Suppressor macrophage treated with lipopolysaccharide for 4 hours (primary cell): Measurements from ENCODE around the gene FBXW10B.
A peak's percentile ranks its signal among the peaks of the same experiment; 100 is the strongest.
"Not testable (repeated sequence)": the region's sequence is repeated elsewhere in the genome, so short reads cannot be mapped to it uniquely, and the experiment has no call there.

Source experiments
- DNase-seq: peaks from one replicate; pipeline ENCODE4 v3.0.0-alpha.2; 2020

The FBXW10B gene

GRCh38 chr17:15619331-15620058 is at the start of gene FBXW10B:
TSS of gene FBXW10B (minus strand) at chr17:15619704. CDS start at chr17:15619512, 192 bp downstream.
- not testable (repeated sequence) for DNase-seq

- no peak for DNase-seq
Observed at GRCh38 chr17:15663691-15664090, 44.2 kb upstream of the FBXW10B start.

- DNase-seq: no peak
Observed at GRCh38 chr17:15663176-15663575, 43.7 kb upstream of the FBXW10B start.

- no peak for DNase-seq
Observed at GRCh38 chr17:15662681-15663080, 43.2 kb upstream of the FBXW10B start.

- no peak for DNase-seq
Observed at GRCh38 chr17:15660077-15660476, 40.6 kb upstream of the FBXW10B start.

- DNase-seq: no peak
Observed at GRCh38 chr17:15659663-15660062, 40.2 kb upstream of the FBXW10B start.

- DNase-seq: no peak
Observed at GRCh38 chr17:15659236-15659635, 39.7 kb upstream of the FBXW10B start.

GRCh38 chr17:15658296-15658695 is 38.8 kb upstream of the FBXW10B start:
- no peak for DNase-seq

- no peak for DNase-seq
Observed at GRCh38 chr17:15657868-15658267, 38.4 kb upstream of the FBXW10B start.

- DNase-seq: no peak
Observed at GRCh38 chr17:15654886-15655561, 35.5 kb upstream of the FBXW10B start.

GRCh38 chr17:15654401-15654800 is 34.9 kb upstream of the FBXW10B start:
- DNase-seq: not testable (repeated sequence)

- no peak for DNase-seq
Observed at GRCh38 chr17:15652960-15653359, 33.5 kb upstream of the FBXW10B start.

GRCh38 chr17:15651583-15652110 is 32.1 kb upstream of the FBXW10B start:
- peak; percentile 96 for DNase-seq

GRCh38 chr17:15650741-15651582 is 31.5 kb upstream of the FBXW10B start:
- no peak for DNase-seq

- peak; percentile 11 for DNase-seq
Observed at GRCh38 chr17:15649861-15650421, 30.4 kb upstream of the FBXW10B start.

- no peak for DNase-seq
Observed at GRCh38 chr17:15648386-15648785, 28.9 kb upstream of the FBXW10B start.

- not testable (repeated sequence) for DNase-seq
Observed at GRCh38 chr17:15645942-15646312, 26.4 kb upstream of the FBXW10B start.

- DNase-seq: peak; percentile 24
Observed at GRCh38 chr17:15645099-15645941, 25.8 kb upstream of the FBXW10B start.

- not testable (repeated sequence) for DNase-seq
Observed at GRCh38 chr17:15642505-15643251, 23.2 kb upstream of the FBXW10B start.

- DNase-seq: not testable (repeated sequence)
Observed at GRCh38 chr17:15642014-15642413, 22.5 kb upstream of the FBXW10B start.

- not testable (repeated sequence) for DNase-seq
Observed at GRCh38 chr17:15630930-15631453, 11.5 kb upstream of the FBXW10B start.
